ENCODE measurements around the gene MCRIP1. TPM values are rescaled to one million over a fixed set of nuclear protein-coding genes. Genes with fewer than 3 reads are reported as not detected.

Gene MCRIP1
- total and polyA plus RNA-seq, 2 of the 4 experiments (the other 2 are of a cell fraction) = 56.5 to 164 TPM

GRCh38 chr17:81869221-81870130, 36.4 kb upstream of the MCRIP1 start (continued):
- TF ChIP-seq CHD1 (IDR thresholded peaks at IDR 0.05; ENCODE audit: low read depth, low read length) = no peak
- no peak; the same call in 1 of the 2 replicates for TF ChIP-seq RAD21 (IDR thresholded peaks at IDR 0.05; ENCODE audit: low read length)
- no peak for TF ChIP-seq MXI1 (IDR thresholded peaks at IDR 0.05; ENCODE audit: borderline replicate concordance, low read depth, low read length)

GRCh38 chr17:81868674-81869220, 35.7 kb upstream of the MCRIP1 start:
- Histone ChIP-seq H3K14ac (replicated peaks; ENCODE audit: low read depth, low read length) (peak overlapping the region; percentile 83), H2AFZ (replicated peaks; ENCODE audit: low read length, poor library complexity) (peak overlapping the region; percentile 71), H3K23ac (ENCODE audit: low read depth, low read length) (peak overlapping the region; percentile 94), H4K91ac (ENCODE audit: insufficient read depth, low read depth, low read length) (peak overlapping the region; percentile 52), H3K36me3 (ENCODE audit: control insufficient read depth, insufficient read depth, low read length) (peaks cover 40% of the 10 kb centered on the region), H3K4ac (ENCODE audit: low read depth, low read length) (peak overlapping the region; percentile 89), H3K18ac (ENCODE audit: low read depth, low read length) (no peak overlapping the region), H3K9me1 (ENCODE audit: insufficient read depth, low read length) (peaks cover 9% of the 10 kb centered on the region; the same call in 1 of the 2 replicates), H3K27ac (ENCODE audit: insufficient read depth, low read length) (peak overlapping the region; percentile 90), H2AK9ac (replicated peaks; ENCODE audit: low read depth, low read length, poor library complexity) (peak overlapping the region; percentile 99), H3K56ac (ENCODE audit: extremely low read depth, insufficient read depth, low read length) (no peak overlapping the region), H4K20me1 (ENCODE audit: insufficient read depth, low read length) (peaks cover 55% of the 10 kb centered on the region), H3K27me3 (ENCODE audit: control insufficient read depth, insufficient read depth, low read length) (no peaks in the 10 kb centered on the region), H4K8ac (ENCODE audit: low read depth in 2 of 2, low read length in 2 of 2) (peak overlapping the region; percentile 23 to 51; a peak in 2 of 4 replicates), H2BK15ac (ENCODE audit: low read depth, low read length) (peak overlapping the region; percentile 8; the same call in 1 of the 3 replicates), H3K9ac (ENCODE audit: low read depth, low read length) (peak overlapping the region; percentile 51), H2BK20ac (ENCODE audit: low read depth, low read length) (no peak overlapping the region; the same call in 1 of the 2 replicates), H2AK5ac (ENCODE audit: low read depth, low read length) (peak overlapping the region; percentile 98), H3K79me1 (ENCODE audit: low read depth in 1 of 2, low read length in 2 of 2) (peaks cover 7 to 77% of the 10 kb centered on the region in 2 experiments; a peak in 3 of 4 replicates), H3K4me3 (ENCODE audit: insufficient read depth, low read depth, low read length) (no peak overlapping the region), H3K4me1 (ENCODE audit: control insufficient read depth, insufficient read depth, low read length) (peaks cover 35% of the 10 kb centered on the region), H3K9me3 (ENCODE audit: control insufficient read depth, insufficient read depth, low read length) (no peaks in the 10 kb centered on the region), H3K4me2 (ENCODE audit: low read depth, low read length) (peak overlapping the region; percentile 19), H2BK5ac (ENCODE audit: low read depth, low read length, poor library complexity, severe bottlenecking) (peak overlapping the region; percentile 99), H2BK120ac (ENCODE audit: low read depth, low read length) (peak overlapping the region; percentile 14; the same call in 1 of the 2 replicates), H4K5ac (ENCODE audit: low read depth, low read length) (no peak overlapping the region)
- CTCF ChIA-PET = interaction anchor here (0.7 kb wide), 1 partner anchor 14 kb away, joined by 3 read pairs; no protein-coding TSS in a partner anchor
- peak; percentile 38 for ATAC-seq (ENCODE audit: low read depth)
- 64% methylated on average over 8 of the region's 30 CpGs; no CpG with 5 or more reads in 1 of the 2 experiments for WGBS, 2 experiments (ENCODE audit: extremely low coverage in 2 of 2, insufficient read length in 1 of 2)
- DNase-seq = peak; percentile 88
- TSS peak; percentile 89 for BruUV-seq (replicated peaks)
- POLR2A ChIA-PET (ENCODE audit: unreplicated experiment) = no interaction called here
- TF ChIP-seq MAFK (IDR thresholded peaks at IDR 0.05; ENCODE audit: low read depth, low read length) (no peak), MAZ (IDR thresholded peaks at IDR 0.05; ENCODE audit: borderline replicate concordance, low read depth, low read length) (peak; percentile 81), MXI1 (IDR thresholded peaks at IDR 0.05; ENCODE audit: borderline replicate concordance, low read depth, low read length) (no peak), RAD21 (IDR thresholded peaks at IDR 0.05; ENCODE audit: low read length) (no peak)
- dilution Hi-C loops (cut with HindIII; ENCODE audit: low sequenced_read_pairs, unreplicated experiment) = no loop called here
- intact Hi-C loops (cut with micrococcal nuclease) = no loop called here
- in situ Hi-C loops (cut with MboI; ENCODE audit: low sequenced_read_pairs) = no loop called here
